Inflammatory macrophage treated with lipopolysaccharide for 4 hours (primary cell): ENCODE data around the gene TSHB.
"Not testable (repeated sequence)": the region's sequence is repeated elsewhere in the genome, so short reads cannot be mapped to it uniquely, and the experiment has no call there.

Experiments
- DNase-seq: peaks from one replicate; pipeline ENCODE4 v3.0.0-alpha.2; 2020

Gene TSHB

GRCh38 chr1:115029526-115029925 is at the start of gene TSHB:
TSS of gene TSHB (plus strand) at chr1:115029826. CDS start at chr1:115033363, 3,537 bp downstream.
- no peak for DNase-seq

GRCh38 chr1:114982251-114982650 is 47.4 kb upstream of the TSHB start:
- no peak for DNase-seq

GRCh38 chr1:114986286-114986685 is 43.3 kb upstream of the TSHB start:
- DNase-seq = no peak

- no peak for DNase-seq
Observed at GRCh38 chr1:114988095-114988494, 41.5 kb upstream of the TSHB start.

GRCh38 chr1:114997510-114998289 is 31.9 kb upstream of the TSHB start:
- DNase-seq = no peak

GRCh38 chr1:115006191-115006590 is 23.4 kb upstream of the TSHB start:
- no peak for DNase-seq

- peak; percentile 2 for DNase-seq
Observed at GRCh38 chr1:115012006-115012405, 17.6 kb upstream of the TSHB start.

GRCh38 chr1:115012434-115012833 is 17.2 kb upstream of the TSHB start:
- no peak for DNase-seq

GRCh38 chr1:115013792-115014191 is 15.8 kb upstream of the TSHB start:
- DNase-seq = no peak

- DNase-seq = not testable (repeated sequence)
Observed at GRCh38 chr1:115019549-115019948, 10.1 kb upstream of the TSHB start.

GRCh38 chr1:115021145-115021544 is 8.5 kb upstream of the TSHB start:
- DNase-seq = no peak

- DNase-seq = no peak
Observed at GRCh38 chr1:115023593-115023992, 6.0 kb upstream of the TSHB start.

- no peak for DNase-seq
Observed at GRCh38 chr1:115031595-115031994, 2.0 kb downstream of the TSHB start.

- no peak for DNase-seq
Observed at GRCh38 chr1:115035652-115036051, 6.0 kb downstream of the TSHB start.

GRCh38 chr1:115036814-115037507 is 7.3 kb downstream of the TSHB start:
- no peak for DNase-seq

- no peak for DNase-seq
Observed at GRCh38 chr1:115040501-115040900, 10.9 kb downstream of the TSHB start.

GRCh38 chr1:115041654-115042053 is 12.0 kb downstream of the TSHB start:
- no peak for DNase-seq

GRCh38 chr1:115046751-115047150 is 17.1 kb downstream of the TSHB start:
- DNase-seq = peak; percentile 57

GRCh38 chr1:115051850-115052249 is 22.2 kb downstream of the TSHB start:
- no peak for DNase-seq

- peak; percentile 66 for DNase-seq
Observed at GRCh38 chr1:115052454-115053083, 22.9 kb downstream of the TSHB start.

GRCh38 chr1:115056395-115056798 is 26.8 kb downstream of the TSHB start:
- DNase-seq = peak; percentile 41

GRCh38 chr1:115057661-115058254 is 28.1 kb downstream of the TSHB start:
- no peak for DNase-seq

GRCh38 chr1:115059316-115059715 is 29.7 kb downstream of the TSHB start:
- no peak for DNase-seq

GRCh38 chr1:115060501-115060900 is 30.9 kb downstream of the TSHB start:
- DNase-seq = no peak
